HG02870 (cell line): ENCODE results near the gene PTPRB.

ENCODE experiments used
- ATAC-seq: cut with Tn5 transposase; IDR thresholded peaks from one replicate; pipeline ENCODE4 v1.9.1; 2021; ENCODE audit warnings: mild to moderate bottlenecking, moderate library complexity; ENCODE audit not compliant: unreplicated experiment

PTPRB gene

GRCh38 chr12:70637303-70638085 lies at the start of gene PTPRB:
Gene PTPRB (minus strand): TSS chr12:70637429. CDS start chr12:70637395, 34 bp downstream.
- ATAC-seq: no peak

- no peak for ATAC-seq
These were observed 49.7 kb upstream of the PTPRB start for GRCh38 chr12:70686907-70687306.

GRCh38 chr12:70686299-70686698 lies 49.1 kb upstream of the PTPRB start:
- ATAC-seq: no peak

- no peak for ATAC-seq
These were observed 46.7 kb upstream of the PTPRB start for GRCh38 chr12:70683976-70684375.

- ATAC-seq: no peak
These were observed 34.5 kb upstream of the PTPRB start for GRCh38 chr12:70671698-70672097.

GRCh38 chr12:70670948-70671347 lies 33.7 kb upstream of the PTPRB start:
- ATAC-seq: no peak

- ATAC-seq: no peak
These were observed 30.0 kb upstream of the PTPRB start for GRCh38 chr12:70667253-70667652.

GRCh38 chr12:70666364-70666763 lies 29.1 kb upstream of the PTPRB start:
- ATAC-seq: no peak

GRCh38 chr12:70664465-70664881 lies 27.2 kb upstream of the PTPRB start:
- no peak for ATAC-seq

- no peak for ATAC-seq
These were observed 26.6 kb upstream of the PTPRB start for GRCh38 chr12:70663838-70664237.

GRCh38 chr12:70661466-70662161 lies 24.4 kb upstream of the PTPRB start:
- no peak for ATAC-seq

GRCh38 chr12:70660620-70661219 lies 23.5 kb upstream of the PTPRB start:
- ATAC-seq: no peak

- no peak for ATAC-seq
These were observed 22.9 kb upstream of the PTPRB start for GRCh38 chr12:70660002-70660604.

GRCh38 chr12:70659077-70659606 lies 21.9 kb upstream of the PTPRB start:
- ATAC-seq: no peak

GRCh38 chr12:70657616-70658286 lies 20.5 kb upstream of the PTPRB start:
- ATAC-seq: no peak

- no peak for ATAC-seq
These were observed 15.2 kb upstream of the PTPRB start for GRCh38 chr12:70652451-70652850.

- ATAC-seq: no peak
These were observed 11.6 kb upstream of the PTPRB start for GRCh38 chr12:70648831-70649230.

GRCh38 chr12:70648191-70648590 lies 11.0 kb upstream of the PTPRB start:
- ATAC-seq: no peak

- no peak for ATAC-seq
These were observed 9.6 kb upstream of the PTPRB start for GRCh38 chr12:70646850-70647249.

- ATAC-seq: peak; percentile 75
These were observed 8.5 kb upstream of the PTPRB start for GRCh38 chr12:70645494-70646317.
